Islet of Langerhans (tissue), 1 donor: Measurements from ENCODE around the gene ZNF784.
"Not testable (repeated sequence)": the region's sequence is repeated elsewhere in the genome, so short reads cannot be mapped to it uniquely, and the experiment has no call there.

Experiments
- FAIRE-seq: peaks from one replicate; lab custom pipeline; 2011; peaks lifted over from hg19 to GRCh38; lab: Jason Lieb, UNC

ZNF784 gene

GRCh38 chr19:55580628-55581144 lies 43.7 kb downstream of the ZNF784 start, which contains the start of gene ZNF579:
Gene ZNF579 (minus strand): TSS chr19:55580848. CDS start chr19:55579639, 1,209 bp downstream.
- no peak for FAIRE-seq

GRCh38 chr19:55579766-55580621 lies 44.4 kb downstream of the ZNF784 start:
- no peak for FAIRE-seq

GRCh38 chr19:55578761-55579747 lies 45.3 kb downstream of the ZNF784 start:
- no peak for FAIRE-seq

- FAIRE-seq = no peak
Observed at GRCh38 chr19:55578031-55578760, 46.2 kb downstream of the ZNF784 start.

- FAIRE-seq = no peak
Observed at GRCh38 chr19:55576746-55577145, 47.6 kb downstream of the ZNF784 start.

GRCh38 chr19:55573929-55574328 lies 50.4 kb downstream of the ZNF784 start:
- not testable (repeated sequence) for FAIRE-seq
